GM19468 (cell line): Measurements from ENCODE around the gene NBPF6.
"Not testable (repeated sequence)": the region's sequence is repeated elsewhere in the genome, so short reads cannot be mapped to it uniquely, and the experiment has no call there.

Source experiments
- ATAC-seq: cut with Tn5 transposase; IDR thresholded peaks from one replicate; pipeline ENCODE4 v1.9.1; 2021; ENCODE audit warnings: mild to moderate bottlenecking, moderate library complexity, moderate number of reproducible peaks; ENCODE audit not compliant: unreplicated experiment; ENCODE audit errors: extremely low read depth

Gene NBPF6

DNA sequence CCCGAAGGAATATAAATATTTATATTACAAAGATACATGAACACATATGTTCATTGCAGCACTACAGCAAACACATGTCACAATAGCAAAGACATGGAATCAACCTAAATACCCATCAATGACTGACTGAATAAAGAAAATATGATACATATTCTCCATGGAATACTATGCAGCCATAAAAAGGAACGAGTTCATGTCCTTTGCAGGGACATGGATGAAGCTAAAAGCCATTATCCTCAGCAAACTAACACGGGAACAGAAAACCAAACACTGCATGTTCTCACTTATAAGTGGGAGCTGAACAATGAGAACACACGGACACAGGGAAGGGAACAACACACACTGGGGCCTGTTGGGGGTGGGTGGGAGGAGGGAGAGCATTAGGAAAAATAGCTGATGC, 46.7 kb downstream of the NBPF6 start:
- ATAC-seq, result not testable (repeated sequence)

- ATAC-seq, result no peak
Measured at GRCh38 chr1:108502138-108502537, 52.0 kb downstream of the NBPF6 start.

GRCh38 chr1:108502624-108503023, 52.5 kb downstream of the NBPF6 start:
- no peak for ATAC-seq

GRCh38 chr1:108503062-108503733, 53.1 kb downstream of the NBPF6 start:
- ATAC-seq, result no peak

DNA sequence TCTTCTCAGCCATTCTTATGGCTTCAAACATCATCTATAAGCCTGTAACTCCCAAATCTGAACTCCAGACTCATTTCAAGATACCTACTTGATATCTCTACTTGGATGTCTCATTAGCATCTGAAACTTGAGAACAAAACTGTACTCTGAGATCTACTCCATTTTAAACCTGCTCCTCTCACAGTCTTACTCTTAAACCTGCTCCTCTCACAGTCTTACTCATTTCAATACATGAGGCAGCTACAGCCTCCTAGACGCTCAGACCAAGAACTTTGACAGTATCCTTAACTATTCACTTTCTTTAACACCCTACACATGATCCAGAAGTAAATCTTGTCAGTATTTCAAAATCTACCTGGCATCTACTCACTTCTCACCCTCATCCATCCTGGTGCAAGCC, 54.3 kb downstream of the NBPF6 start:
- no peak for ATAC-seq

- ATAC-seq, result no peak
Measured at GRCh38 chr1:108505763-108506070, 55.6 kb downstream of the NBPF6 start.

DNA sequence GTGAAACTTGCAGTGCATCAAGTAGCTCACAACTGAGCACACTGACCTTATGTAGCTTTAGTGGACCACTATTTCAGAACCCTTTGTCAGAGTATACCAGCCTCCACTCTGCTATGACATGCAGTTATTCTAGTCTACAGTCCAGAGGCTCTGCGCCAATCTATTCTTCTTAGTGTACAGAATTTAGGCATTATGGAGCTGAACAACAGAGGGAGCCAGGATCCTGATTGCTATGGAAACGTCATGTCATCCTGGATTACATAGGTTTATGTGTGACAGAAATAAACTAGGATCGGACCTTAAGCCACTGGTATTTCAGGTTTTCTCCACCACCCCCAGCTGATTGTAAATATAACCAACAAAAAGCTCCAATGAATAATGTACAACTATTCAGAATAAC, 61.6 kb downstream of the NBPF6 start:
- ATAC-seq, result no peak

DNA sequence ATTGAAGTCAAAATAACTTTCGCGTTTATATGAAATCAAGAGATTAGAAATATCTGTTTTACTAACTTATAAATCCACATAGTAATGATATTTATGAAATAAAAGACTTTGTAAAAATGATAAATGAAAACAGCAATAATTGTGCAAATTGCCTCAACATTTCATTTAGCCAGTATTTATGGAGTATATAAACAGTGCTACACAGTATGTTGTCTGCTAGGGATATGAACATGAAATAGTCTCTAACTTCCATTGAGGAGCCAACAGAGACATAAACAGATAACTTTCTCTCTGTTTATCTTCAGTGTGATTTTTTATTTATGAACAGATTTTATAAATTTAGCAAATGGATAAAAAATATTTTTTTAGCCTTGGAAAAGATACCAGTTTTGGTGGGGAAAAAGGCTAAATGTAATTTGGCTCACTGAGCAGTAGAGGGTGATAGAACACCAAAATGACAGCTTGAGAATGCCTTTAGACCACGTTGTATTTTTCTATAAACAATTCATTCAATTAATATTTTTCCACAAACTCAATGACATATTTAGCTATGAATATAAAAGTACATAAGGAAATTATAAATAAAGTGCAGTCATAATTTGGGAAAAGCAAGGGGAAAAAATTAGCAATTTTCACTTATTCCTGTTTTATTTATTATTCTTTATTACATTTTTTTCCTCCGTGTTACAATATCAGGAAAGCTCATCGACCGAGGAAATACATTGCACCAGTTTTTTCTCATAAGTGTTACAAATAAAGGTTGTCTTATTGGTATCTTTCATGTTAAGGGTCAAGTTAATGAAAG, 62.3 kb downstream of the NBPF6 start:
- no peak for ATAC-seq

DNA sequence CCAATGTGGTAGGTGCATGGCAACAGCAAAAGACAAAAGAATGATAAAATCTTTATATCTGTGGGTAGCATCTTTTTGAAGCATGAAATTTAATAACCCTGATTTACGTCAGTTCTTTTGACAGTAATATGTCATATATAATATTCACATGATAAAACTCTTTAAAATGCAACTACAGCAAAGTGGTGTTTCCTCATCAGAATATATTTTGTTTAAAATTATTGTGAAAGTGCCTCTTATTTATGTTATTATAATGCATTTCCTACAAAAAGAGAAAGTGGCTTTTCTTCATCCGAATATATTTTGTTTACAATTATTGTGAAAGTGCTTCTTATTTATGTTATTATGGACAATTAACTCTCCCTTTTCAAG, 62.9 kb downstream of the NBPF6 start:
- no peak for ATAC-seq

DNA sequence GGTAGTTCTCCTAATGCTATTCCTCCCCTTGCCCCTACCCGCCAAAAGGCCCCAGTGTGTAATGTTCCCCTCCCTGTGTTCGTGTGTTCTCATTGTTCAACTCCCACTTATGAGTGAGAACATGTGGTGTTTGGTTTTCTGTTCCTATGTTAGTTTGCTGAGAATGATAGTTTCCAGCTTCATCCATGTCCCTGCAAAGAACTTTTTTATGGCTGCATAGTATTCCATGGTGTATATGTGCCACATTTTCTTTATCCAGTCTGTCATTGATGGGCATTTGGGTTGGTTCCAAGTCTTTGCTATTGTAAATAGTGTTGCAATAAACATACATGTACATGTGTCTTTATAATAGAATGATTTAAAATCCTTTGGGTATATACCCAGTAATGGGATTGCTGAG, 63.8 kb downstream of the NBPF6 start:
- ATAC-seq, result not testable (repeated sequence)

GRCh38 chr1:108517301-108517897, 67.3 kb downstream of the NBPF6 start:
- ATAC-seq, result not testable (repeated sequence)
